Neural crest cell (in vitro differentiated cells): ENCODE measurements around the gene ITGAX. TPM values are rescaled to one million over a fixed set of nuclear protein-coding genes. Genes with fewer than 3 reads are reported as not detected.
"Not testable (repeated sequence)": the region's sequence is repeated elsewhere in the genome, so short reads cannot be mapped to it uniquely, and the experiment has no call there.

Experiments used
- DNase-seq: peaks from one replicate; pipeline ENCODE4 v3.0.0; 2021; ENCODE audit warnings: low read depth, mixed read lengths, low spot score
- H3K27ac Mint-ChIP-seq: one replicate; pipeline ENCODE4 v1.8.0; 2021; ENCODE audit warnings: mild to moderate bottlenecking, mixed read lengths; ENCODE audit not compliant: unreplicated experiment
- H3K27me3 Mint-ChIP-seq: 2 replicates; pipeline ENCODE4 v1.8.0; 2021; ENCODE audit warnings: low read depth, mild to moderate bottlenecking, mixed read lengths
- H3K36me3 Mint-ChIP-seq: 2 replicates; pipeline ENCODE4 v1.8.0; 2021; ENCODE audit warnings: low read depth, mild to moderate bottlenecking, mixed read lengths
- H3K4me1 Mint-ChIP-seq: 2 replicates; pipeline ENCODE4 v1.8.0; 2021; ENCODE audit warnings: mixed read lengths
- H3K4me3 Mint-ChIP-seq: one replicate; pipeline ENCODE4 v1.8.0; 2021; ENCODE audit warnings: mild to moderate bottlenecking, mixed read lengths
- H3K9me3 Mint-ChIP-seq: 2 replicates; pipeline ENCODE4 v1.8.0; 2021; ENCODE audit warnings: mixed read lengths
- total RNA-seq: library from RNA; stranded (reverse); gene quantifications from 2 replicates; pipeline ENCODE4 v1.2.1, GENCODE V29; 2021
- TF ChIP-seq, protein P1 (sequence below): fragments of 200-600 bp; sonication (generic); conservative IDR thresholded peaks from 2 replicates; pipeline ENCODE4 v1.5.0; 2021; ENCODE audit warnings: antibody characterized with exemption, mild to moderate bottlenecking

ITGAX gene
- total RNA-seq, 1 donor from 2014 or later = not detected

DNA sequence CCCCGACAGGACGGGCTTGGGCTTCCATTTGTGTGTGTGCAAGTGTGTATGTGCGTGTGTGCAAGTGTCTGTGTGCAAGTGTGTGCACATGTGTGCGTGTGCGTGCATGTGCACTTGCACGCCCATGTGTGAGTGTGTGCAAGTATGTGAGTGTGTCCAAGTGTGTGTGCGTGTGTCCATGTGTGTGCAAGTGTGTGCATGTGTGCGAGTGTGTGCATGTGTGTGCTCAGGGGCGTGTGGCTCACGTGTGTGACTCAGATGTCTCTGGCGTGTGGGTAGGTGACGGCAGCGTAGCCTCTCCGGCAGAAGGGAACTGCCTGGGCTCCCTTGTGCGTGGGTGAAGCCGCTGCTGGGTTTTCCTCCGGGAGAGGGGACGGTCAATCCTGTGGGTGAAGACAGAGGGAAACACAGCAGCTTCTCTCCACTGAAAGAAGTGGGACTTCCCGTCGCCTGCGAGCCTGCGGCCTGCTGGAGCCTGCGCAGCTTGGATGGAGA is 23.1 kb upstream of the ITGAX start:
- peaks cover 71% of the 10 kb centered on the region for H3K27me3 Mint-ChIP-seq
- no peaks in the 10 kb centered on the region for H3K4me1 Mint-ChIP-seq
- TF ChIP-seq, protein P1, sequence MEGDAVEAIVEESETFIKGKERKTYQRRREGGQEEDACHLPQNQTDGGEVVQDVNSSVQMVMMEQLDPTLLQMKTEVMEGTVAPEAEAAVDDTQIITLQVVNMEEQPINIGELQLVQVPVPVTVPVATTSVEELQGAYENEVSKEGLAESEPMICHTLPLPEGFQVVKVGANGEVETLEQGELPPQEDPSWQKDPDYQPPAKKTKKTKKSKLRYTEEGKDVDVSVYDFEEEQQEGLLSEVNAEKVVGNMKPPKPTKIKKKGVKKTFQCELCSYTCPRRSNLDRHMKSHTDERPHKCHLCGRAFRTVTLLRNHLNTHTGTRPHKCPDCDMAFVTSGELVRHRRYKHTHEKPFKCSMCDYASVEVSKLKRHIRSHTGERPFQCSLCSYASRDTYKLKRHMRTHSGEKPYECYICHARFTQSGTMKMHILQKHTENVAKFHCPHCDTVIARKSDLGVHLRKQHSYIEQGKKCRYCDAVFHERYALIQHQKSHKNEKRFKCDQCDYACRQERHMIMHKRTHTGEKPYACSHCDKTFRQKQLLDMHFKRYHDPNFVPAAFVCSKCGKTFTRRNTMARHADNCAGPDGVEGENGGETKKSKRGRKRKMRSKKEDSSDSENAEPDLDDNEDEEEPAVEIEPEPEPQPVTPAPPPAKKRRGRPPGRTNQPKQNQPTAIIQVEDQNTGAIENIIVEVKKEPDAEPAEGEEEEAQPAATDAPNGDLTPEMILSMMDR = no peak
- H3K27ac Mint-ChIP-seq = no peak overlapping the region
- H3K4me3 Mint-ChIP-seq = no peak overlapping the region
- H3K9me3 Mint-ChIP-seq = no peaks in the 10 kb centered on the region
- no peaks in the 10 kb centered on the region for H3K36me3 Mint-ChIP-seq
- no peak for DNase-seq

DNA sequence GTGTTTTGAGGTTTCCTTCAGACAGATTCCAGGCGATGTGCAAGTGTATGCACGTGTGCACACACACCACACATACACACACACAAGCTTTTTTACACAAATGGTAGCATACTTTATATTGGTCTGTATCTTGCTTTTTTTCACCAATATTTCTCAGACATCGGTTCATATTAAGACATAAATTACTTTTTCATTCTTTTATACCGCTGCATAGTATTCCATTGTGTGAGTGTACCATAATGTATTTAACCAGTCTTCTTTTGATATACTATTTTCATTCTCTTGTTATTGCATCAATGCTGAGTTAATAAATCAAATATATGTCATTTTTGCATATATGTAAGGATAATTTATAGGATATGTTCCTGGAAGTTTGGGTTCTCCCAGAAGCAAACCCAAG is 22.4 kb upstream of the ITGAX start:
- no peaks in the 10 kb centered on the region for H3K9me3 Mint-ChIP-seq
- no peak overlapping the region for H3K4me3 Mint-ChIP-seq
- no peak overlapping the region for H3K27ac Mint-ChIP-seq
- no peaks in the 10 kb centered on the region for H3K4me1 Mint-ChIP-seq
- peaks cover 71% of the 10 kb centered on the region for H3K27me3 Mint-ChIP-seq
- H3K36me3 Mint-ChIP-seq = no peaks in the 10 kb centered on the region
- no peak for DNase-seq
- TF ChIP-seq, protein P1 = no peak

DNA sequence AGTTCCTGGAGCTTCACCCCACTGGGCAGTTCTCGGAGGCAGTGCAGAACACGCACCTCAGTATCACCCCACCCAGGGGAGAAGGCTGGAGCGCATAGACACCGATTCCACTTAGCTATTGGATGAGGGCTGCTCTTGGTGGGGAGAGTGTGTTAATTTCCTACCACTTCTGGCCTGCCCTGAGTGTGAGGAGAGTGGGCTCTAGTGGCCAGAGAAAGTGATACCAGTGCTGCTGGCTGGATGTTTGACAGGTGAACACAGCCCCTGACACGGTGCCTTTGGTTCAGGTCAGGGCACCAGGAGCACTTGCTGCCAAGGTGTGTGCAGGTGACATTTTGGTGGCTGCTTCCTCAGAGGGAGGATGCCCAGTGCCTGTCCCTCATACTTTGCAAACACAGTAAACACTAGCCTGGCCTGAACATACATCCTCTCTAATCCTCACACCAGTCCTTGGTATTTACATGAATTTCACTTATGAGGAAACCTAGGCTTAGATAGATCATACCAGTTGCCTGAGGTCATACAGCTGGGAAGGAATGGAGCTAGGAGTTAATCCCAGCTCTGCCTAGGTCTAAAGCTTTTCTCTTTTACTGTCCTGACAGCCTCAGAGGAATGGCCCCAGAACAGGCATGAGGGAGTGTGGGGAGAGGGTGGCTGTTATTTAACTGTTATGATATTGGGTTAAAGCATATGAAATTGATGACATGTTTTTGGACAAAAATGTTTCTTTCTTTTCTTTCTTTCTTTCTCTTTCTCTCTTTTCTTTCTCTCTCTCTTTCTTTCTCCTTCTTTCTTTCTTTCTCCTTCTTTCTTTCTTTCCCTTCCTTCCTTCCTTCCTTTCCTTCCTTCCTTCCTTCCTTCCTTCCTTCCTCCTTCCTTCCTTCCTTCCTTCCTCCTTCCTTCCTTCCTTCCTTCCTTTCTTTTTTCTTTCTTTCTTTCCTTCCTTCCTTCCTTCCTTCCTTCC is 21.0 kb upstream of the ITGAX start:
- no peaks in the 10 kb centered on the region for H3K9me3 Mint-ChIP-seq
- TF ChIP-seq, protein P1 = peak; percentile 45
- no peaks in the 10 kb centered on the region for H3K4me1 Mint-ChIP-seq
- no peak for DNase-seq
- H3K36me3 Mint-ChIP-seq = no peaks in the 10 kb centered on the region
- H3K4me3 Mint-ChIP-seq = no peak overlapping the region
- no peak overlapping the region for H3K27ac Mint-ChIP-seq
- H3K27me3 Mint-ChIP-seq = peaks cover 66% of the 10 kb centered on the region

DNA sequence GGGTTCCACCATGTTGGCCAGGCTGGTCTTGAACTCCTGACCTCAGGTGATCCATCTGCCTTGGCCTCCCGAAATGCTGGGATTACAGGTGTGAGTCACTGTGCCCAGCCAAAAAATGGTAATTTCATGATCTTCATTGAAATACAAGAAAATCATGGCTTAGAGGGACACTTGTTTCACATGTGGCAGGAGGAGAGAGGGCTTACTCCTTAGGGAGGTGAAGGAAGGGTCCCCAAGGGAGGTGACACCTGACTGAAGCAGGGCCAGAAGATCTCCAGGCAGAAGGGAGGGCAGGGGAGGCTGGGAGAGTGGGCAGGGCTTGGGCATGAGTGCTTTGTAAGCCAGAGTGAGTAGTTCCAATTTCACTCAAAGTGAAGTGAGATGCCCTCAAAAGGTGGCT is 20.0 kb upstream of the ITGAX start:
- TF ChIP-seq, protein P1 = no peak
- no peak for DNase-seq
- peaks cover 64% of the 10 kb centered on the region for H3K27me3 Mint-ChIP-seq
- no peak overlapping the region for H3K4me3 Mint-ChIP-seq
- no peaks in the 10 kb centered on the region for H3K9me3 Mint-ChIP-seq
- no peak overlapping the region for H3K27ac Mint-ChIP-seq
- no peaks in the 10 kb centered on the region for H3K36me3 Mint-ChIP-seq
- no peaks in the 10 kb centered on the region for H3K4me1 Mint-ChIP-seq

DNA sequence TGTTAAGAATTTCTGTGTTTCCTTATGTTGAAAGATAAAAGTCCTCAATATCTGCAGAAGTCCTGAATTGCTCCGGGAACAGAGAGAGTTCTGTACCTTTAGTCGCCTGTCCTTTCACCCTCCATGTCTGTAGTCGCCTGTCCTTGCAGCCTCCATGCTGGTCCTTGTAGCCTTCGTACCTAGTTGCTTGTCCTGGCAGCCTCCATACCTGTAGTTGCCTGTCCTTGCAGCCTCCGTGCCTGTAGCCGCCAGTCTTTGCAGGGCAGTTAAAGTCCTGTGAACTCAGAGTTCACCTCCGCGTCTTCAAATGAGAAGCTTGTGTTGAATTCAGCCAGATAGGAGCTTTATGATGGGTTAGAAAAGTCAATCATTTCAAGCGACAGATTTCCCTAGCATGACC is 19.5 kb upstream of the ITGAX start:
- TF ChIP-seq, protein P1 = no peak
- no peak for DNase-seq
- peaks cover 59% of the 10 kb centered on the region for H3K27me3 Mint-ChIP-seq

DNA sequence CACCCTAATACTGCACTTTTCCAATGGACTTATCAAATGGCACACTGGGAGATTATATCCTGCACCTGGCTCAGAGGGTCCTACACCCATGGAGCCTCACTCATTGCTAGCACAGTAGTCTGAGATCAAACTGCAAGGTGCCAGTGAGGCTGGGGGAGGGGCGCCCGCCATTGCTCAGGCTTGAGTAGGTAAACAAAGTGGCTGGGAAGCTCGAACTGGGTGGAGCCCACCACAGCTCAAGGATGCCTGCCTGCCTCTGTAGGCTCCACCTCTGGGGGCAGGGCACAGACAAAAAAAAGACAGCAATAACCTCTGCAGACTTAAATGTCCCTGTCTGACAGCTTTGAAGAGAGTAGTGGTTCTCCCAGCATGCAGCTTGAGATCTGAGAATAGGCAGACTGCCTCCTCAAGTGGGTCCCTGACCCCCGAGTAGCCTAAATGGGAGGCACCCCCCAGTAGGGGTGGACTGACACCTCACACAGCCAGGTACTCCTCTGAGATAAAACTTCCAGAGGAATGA is 16.8 kb upstream of the ITGAX start:
- H3K4me1 Mint-ChIP-seq, H3K4me3 Mint-ChIP-seq, H3K36me3 Mint-ChIP-seq, H3K9me3 Mint-ChIP-seq, DNase-seq, H3K27ac Mint-ChIP-seq: not testable (repeated sequence)
- H3K27me3 Mint-ChIP-seq = peaks cover 36% of the 10 kb centered on the region

More for the DNA sequence above, 19.5 kb upstream of the ITGAX start:
- Mint-ChIP-seq H3K36me3 (no peaks in the 10 kb centered on the region), H3K4me1 (no peaks in the 10 kb centered on the region), H3K9me3 (no peaks in the 10 kb centered on the region), H3K4me3 (no peak overlapping the region), H3K27ac (no peak overlapping the region)
